H1 (cell line): ENCODE results near the gene HAO1. TPM values are rescaled to one million over a fixed set of nuclear protein-coding genes. Genes with fewer than 3 reads are reported as not detected.

Experiments
- CTCF ChIA-PET: fragments of 300-600 bp; sonication (Branson Sonifier 250); formaldehyde crosslinking; loops from one replicate; lab custom pipeline; 2021; ENCODE audit not compliant: partially characterized antibody; lab: Charles Lee
- POLR2A ChIA-PET: fragments of 300-600 bp; sonication (Branson Sonifier 250); formaldehyde crosslinking; loops from one replicate; lab custom pipeline; 2021; ENCODE audit warnings: inconsistent platforms; ENCODE audit not compliant: partially characterized antibody; lab: Charles Lee
- DNase-seq, 2 experiments: peaks; one replicate each; pipeline versions ENCODE4 v3.0.0 to v3.0.0-alpha.2; 2010 to 2022; ENCODE audit warnings: low spot score in 2 of 2, low read depth in 1 of 2, mixed read lengths in 1 of 2
- FAIRE-seq: peaks from 2 replicates; lab custom pipeline; 2011; peaks lifted over from hg19 to GRCh38; lab: Jason Lieb, UNC
- H2AFZ ChIP-seq: 2 replicates; pipeline ENCODE4 v1.8.1; 2012; ENCODE audit warnings: low read length, inconsistent platforms
- H2AK5ac ChIP-seq: 2 replicates; pipeline ENCODE4 v1.6.1; 2013; ENCODE audit warnings: low read depth, low read length
- H2BK120ac ChIP-seq: replicated peaks from 2 replicates; pipeline ENCODE3; 2013; ENCODE audit warnings: low read depth, low read length, inconsistent platforms
- H2BK12ac ChIP-seq: 2 replicates; pipeline ENCODE4 v1.6.1; 2013; ENCODE audit warnings: low read depth, low read length
- H2BK15ac ChIP-seq: 2 replicates; pipeline ENCODE4 v1.6.1; 2013; ENCODE audit warnings: low read length
- H2BK20ac ChIP-seq: 2 replicates; pipeline ENCODE4 v1.6.1; 2013; ENCODE audit warnings: low read length
- H2BK5ac ChIP-seq: 2 replicates; pipeline ENCODE4 v1.6.1; 2013; ENCODE audit warnings: low read depth, low read length
- H3K14ac ChIP-seq: 2 replicates; pipeline ENCODE4 v1.6.1; 2013; ENCODE audit warnings: inconsistent platforms; ENCODE audit not compliant: insufficient read length
- H3K18ac ChIP-seq: 2 replicates; pipeline ENCODE4 v1.6.1; 2013; ENCODE audit warnings: low read length; ENCODE audit errors: extremely low read depth
- H3K23ac ChIP-seq: 2 replicates; pipeline ENCODE4 v1.6.1; 2013; ENCODE audit warnings: inconsistent platforms; ENCODE audit not compliant: insufficient read length
- H3K23me2 ChIP-seq: 2 replicates; pipeline ENCODE4 v1.6.1; 2013; ENCODE audit warnings: low read depth, low read length
- H3K27ac ChIP-seq: 2 replicates; pipeline ENCODE4 v1.6.1; 2011; ENCODE audit warnings: low read depth, low read length, inconsistent platforms
- H3K27me3 ChIP-seq, 4 experiments: replicated peaks in 1 of 4; 1 replicate in 1 of 4; 2 replicates in 3 of 4; pipeline versions ENCODE4 v1.6.1 to v1.8.1; 2011 to 2013; ENCODE audit warnings: low read length in 3 of 4, mild to moderate bottlenecking in 3 of 4, inconsistent platforms in 2 of 4, mixed read lengths in 2 of 4, moderate library complexity in 1 of 4; ENCODE audit not compliant: control insufficient read depth in 3 of 4, insufficient read depth in 3 of 4; ENCODE audit errors: extremely low read depth in 1 of 4
- H3K36me3 ChIP-seq, 4 experiments: 2 replicates each; pipeline versions ENCODE4 v1.6.1 to v1.8.1; 2011 to 2013; ENCODE audit warnings: mild to moderate bottlenecking in 4 of 4, low read length in 3 of 4, moderate library complexity in 2 of 4, control low read depth in 1 of 4, inconsistent platforms in 1 of 4; ENCODE audit not compliant: insufficient read depth in 4 of 4, control insufficient read depth in 2 of 4
- H3K4ac ChIP-seq: replicated peaks from 2 replicates; pipeline ENCODE3; 2013; ENCODE audit warnings: low read length, low read depth, mixed read lengths, inconsistent platforms; ENCODE audit not compliant: insufficient read length
- H3K4me1 ChIP-seq, 4 experiments: replicated peaks in 1 of 4; 1 replicate in 1 of 4; 2 replicates in 3 of 4; pipeline versions ENCODE4 v1.6.1 to v1.8.1; 2011 to 2013; ENCODE audit warnings: low read length in 3 of 4, inconsistent platforms in 2 of 4, mixed read lengths in 1 of 4; ENCODE audit not compliant: insufficient read depth in 4 of 4, control insufficient read depth in 3 of 4
- H3K4me2 ChIP-seq, 2 experiments: 2 replicates each; pipeline versions ENCODE4 v1.6.1 to v1.8.1; 2011 to 2013; ENCODE audit warnings: low read depth in 2 of 2, low read length in 2 of 2, control low read depth in 1 of 2, inconsistent platforms in 1 of 2, mild to moderate bottlenecking in 1 of 2; ENCODE audit not compliant: insufficient read depth in 1 of 2
- H3K4me3 ChIP-seq, 4 experiments: fragments of 200-600, 300-600 bp in 1 of 4; sonication (generic), shearing (Covaris generic), sonication (Bioruptor Twin) in 1 of 4; 2 replicates each; pipeline versions ENCODE4 v1.5.1 to v1.8.1; 2011 to 2016; ENCODE audit warnings: low read length in 4 of 4, low read depth in 3 of 4, control low read depth in 2 of 4, inconsistent platforms in 2 of 4, mild to moderate bottlenecking in 2 of 4, mixed read lengths in 1 of 4, moderate library complexity in 1 of 4; ENCODE audit not compliant: insufficient read depth in 2 of 4; ENCODE audit errors: extremely low read depth in 1 of 4
- H3K56ac ChIP-seq: replicated peaks from 2 replicates; pipeline ENCODE3; 2013; ENCODE audit warnings: low read depth, mild to moderate bottlenecking, mixed read lengths, low read length, inconsistent platforms; ENCODE audit not compliant: insufficient read length
- H3K79me1 ChIP-seq: 2 replicates; pipeline ENCODE4 v1.6.1; 2013; ENCODE audit warnings: low read depth, low read length, control low read depth
- H3K79me2 ChIP-seq, 2 experiments: 2 replicates each; pipeline versions ENCODE4 v1.6.1 to v1.8.1; 2012 to 2013; ENCODE audit warnings: low read length in 2 of 2, mild to moderate bottlenecking in 2 of 2, inconsistent platforms in 1 of 2; ENCODE audit not compliant: insufficient read depth in 2 of 2, control insufficient read depth in 1 of 2
- H3K9ac ChIP-seq, 4 experiments: replicated peaks in 1 of 4; 1 replicate in 1 of 4; 2 replicates in 3 of 4; pipeline versions ENCODE4 v1.6.1 to v1.8.1; 2011 to 2013; ENCODE audit warnings: low read depth in 3 of 4, low read length in 3 of 4, control low read depth in 2 of 4, mild to moderate bottlenecking in 2 of 4, moderate library complexity in 2 of 4, inconsistent platforms in 1 of 4; ENCODE audit errors: extremely low read depth in 1 of 4
- H3K9me3 ChIP-seq, 2 experiments: 2 replicates each; pipeline versions ENCODE4 v1.6.1 to v1.8.1; 2012 to 2013; ENCODE audit warnings: mild to moderate bottlenecking in 2 of 2, moderate library complexity in 2 of 2, control low read depth in 1 of 2, inconsistent platforms in 1 of 2, low read depth in 1 of 2, low read length in 1 of 2, mixed read lengths in 1 of 2; ENCODE audit not compliant: insufficient read depth in 2 of 2
- H4K20me1 ChIP-seq, 2 experiments: replicated peaks in 1 of 2; 2 replicates each; pipeline versions ENCODE3 to v1.8.1; 2011 to 2013; ENCODE audit warnings: inconsistent platforms in 2 of 2, low read length in 2 of 2, mild to moderate bottlenecking in 1 of 2; ENCODE audit not compliant: insufficient read depth in 2 of 2, control insufficient read depth in 1 of 2
- H4K5ac ChIP-seq: 2 replicates; pipeline ENCODE4 v1.6.1; 2013; ENCODE audit warnings: low read length, low read depth, mixed read lengths, inconsistent platforms; ENCODE audit not compliant: insufficient read length
- H4K8ac ChIP-seq: 2 replicates; pipeline ENCODE4 v1.8.0; 2013; ENCODE audit warnings: mild to moderate bottlenecking, moderate library complexity, low read length, inconsistent platforms; ENCODE audit not compliant: insufficient read depth; ENCODE audit errors: extremely low read depth
- H4K91ac ChIP-seq: replicated peaks from 2 replicates; pipeline ENCODE3; 2013; ENCODE audit warnings: low read length, mixed read lengths, inconsistent platforms; ENCODE audit not compliant: insufficient read length
- CEBPB ChIP-seq: IDR thresholded peaks from 2 replicates; pipeline ENCODE4 v1.6.1; 2012; ENCODE audit warnings: low read depth, low read length
- RBBP5 ChIP-seq: IDR thresholded peaks from 2 replicates; pipeline ENCODE4 v1.7.1; 2012; ENCODE audit warnings: low read depth, mild to moderate bottlenecking, inconsistent platforms, low read length, moderate library complexity, borderline replicate concordance
- SIRT6 ChIP-seq: IDR thresholded peaks from one replicate; pipeline ENCODE4 v1.7.1; 2012; ENCODE audit warnings: low read length, inconsistent platforms
- SP4 ChIP-seq: IDR thresholded peaks from 2 replicates; pipeline ENCODE4 v1.6.1; 2012; ENCODE audit warnings: low read length, inconsistent platforms
- WGBS, 2 experiments: shearing (Covaris generic) in 1 of 2; methylation state at CpG; one replicate each; pipeline versions ENCODE4 v1.1.6 to v1.1.7; 2013 to 2015; ENCODE audit warnings: low lambda C conversion rate in 2 of 2, mixed read lengths in 2 of 2, inconsistent platforms in 1 of 2, low coverage in 1 of 2, missing lambda C conversion rate in 1 of 2; ENCODE audit not compliant: insufficient replicate concordance in 2 of 2, insufficient coverage in 1 of 2, insufficient read length in 1 of 2; ENCODE audit errors: extremely low coverage in 1 of 2, missing lambda C conversion rate in 1 of 2; 5-methylcytosine and 5-hydroxymethylcytosine counted together
- polyA plus RNA-seq, 7 experiments: library from polyadenylated mRNA; depleted of rRNA in 3 of 7; stranded (reverse) in 5 of 7; unstranded in 2 of 7; fragments of >200 nt in 5 of 7; fragments of 200-250 nt in 2 of 7; gene quantifications; 1 replicate in 5 of 7; 2 replicates in 1 of 7; 4 replicates in 1 of 7; pipeline versions ENCODE4 v1.2.1 to v1.2.3, GENCODE V29; 2011 to 2013; ENCODE audit warnings: missing spikeins in 2 of 7, mixed read lengths in 2 of 7
- total RNA-seq: library from RNA; stranded (reverse); fragmentation: NEBNext Ultra II Directional; extraction: Animal tissue kit (Norgen Biotek cat#: 25700); gene quantifications from 2 replicates; pipeline ENCODE4 v1.2.1, GENCODE V29; 2021

The HAO1 gene
- total and polyA plus RNA-seq, 2 of the 8 experiments (the other 6 are each of a cell fraction or from before 2014, with no cell fraction given), result not detected

DNA sequence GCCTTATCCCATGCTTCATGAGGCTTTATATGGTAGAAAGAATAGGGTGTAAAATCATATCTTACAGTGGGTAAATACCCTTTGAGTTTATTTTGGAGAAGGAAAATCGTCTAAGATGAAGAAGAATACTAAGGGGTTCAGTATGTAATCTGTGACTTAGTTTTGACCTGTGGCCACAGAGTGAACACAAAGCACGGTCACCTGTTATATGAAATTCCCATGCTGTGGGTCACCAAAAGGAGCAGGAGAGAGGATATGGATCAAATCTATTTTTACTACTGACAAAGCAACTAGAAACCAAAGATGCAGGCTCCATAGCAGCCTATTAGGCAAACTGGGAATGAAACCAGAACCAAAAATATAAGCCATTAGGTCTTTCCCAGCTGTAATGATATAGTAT is 3.6 kb upstream of the HAO1 start:
- no peak overlapping the region for H3K14ac ChIP-seq
- ChIA-PET POLR2A (no interaction called here), CTCF (no interaction called here)
- H4K5ac ChIP-seq, result no peak overlapping the region
- H3K36me3 ChIP-seq, result no peaks in the 10 kb centered on the region; a peak in 1 of 8 replicates
- H3K27ac ChIP-seq, result no peak overlapping the region
- no peaks in the 10 kb centered on the region for H3K4me1 ChIP-seq
- 43% methylated on average over 2 of the region's 2 CpGs; no CpG with 5 or more reads in 1 of the 2 experiments for WGBS, 2 experiments
- H3K23ac ChIP-seq, result no peak overlapping the region
- H2BK15ac ChIP-seq, result no peak overlapping the region
- H2BK5ac ChIP-seq, result no peak overlapping the region
- no peak overlapping the region for H3K4me2 ChIP-seq
- no peak overlapping the region for H4K8ac ChIP-seq
- H2BK20ac ChIP-seq, result no peak overlapping the region
- H3K56ac ChIP-seq, result no peak overlapping the region
- no peak overlapping the region for H2AK5ac ChIP-seq
- H3K27me3 ChIP-seq, result no peaks in the 10 kb centered on the region
- DNase-seq, result no peak
- no peaks in the 10 kb centered on the region for H3K23me2 ChIP-seq
- H3K79me2 ChIP-seq, result no peaks in the 10 kb centered on the region
- H2AFZ ChIP-seq, result no peak overlapping the region
- no peak overlapping the region for H2BK12ac ChIP-seq
- no peak overlapping the region for H4K91ac ChIP-seq
- FAIRE-seq, result no peak
- no peak overlapping the region for H3K18ac ChIP-seq
- no peaks in the 10 kb centered on the region for H4K20me1 ChIP-seq
- H2BK120ac ChIP-seq, result no peak overlapping the region
- no peak overlapping the region for H3K4me3 ChIP-seq
- no peak overlapping the region for H3K4ac ChIP-seq
- no peak overlapping the region for H3K9ac ChIP-seq
- H3K9me3 ChIP-seq, result peaks cover 6 to 17% of the 10 kb centered on the region in 2 experiments
- no peaks in the 10 kb centered on the region for H3K79me1 ChIP-seq
- TF ChIP-seq SP4 (no peak), RBBP5 (no peak), SIRT6 (no peak), CEBPB (no peak)
